T-helper 9 cell (primary cell): ENCODE measurements around the gene VPS52.
A peak's percentile ranks its signal among the peaks of the same experiment; 100 is the strongest.

Experiments
- DNase-seq: peaks from one replicate; pipeline ENCODE4 v3.0.0-alpha.2; 2020

VPS52 gene

DNA sequence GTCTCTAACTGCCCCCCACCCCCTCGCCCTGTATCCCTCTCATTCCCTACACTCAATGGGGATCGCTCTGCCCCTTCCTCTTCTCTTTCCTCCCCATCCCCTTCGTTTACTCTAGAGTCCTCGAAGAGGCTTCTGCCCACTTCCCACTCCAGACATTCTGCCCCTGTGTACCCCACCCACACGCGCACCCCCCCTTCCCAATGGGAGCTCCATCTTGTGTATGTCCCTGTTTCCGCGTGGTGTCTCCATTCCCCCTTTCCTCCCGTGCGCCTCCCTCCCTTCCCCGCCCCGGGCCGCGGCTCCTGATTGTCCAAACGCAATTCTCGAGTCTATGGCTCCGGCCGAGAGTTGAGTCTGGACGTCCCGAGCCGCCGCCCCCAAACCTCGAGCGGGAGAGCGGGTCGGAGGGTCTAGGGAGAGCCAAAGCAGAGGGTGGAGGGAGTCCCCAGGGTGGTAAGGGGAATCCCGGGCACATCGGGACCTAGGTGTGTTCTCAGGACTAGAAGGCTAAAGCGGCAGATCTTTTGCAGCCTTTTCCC lies 64.1 kb downstream of the VPS52 start:
- no peak for DNase-seq

DNA sequence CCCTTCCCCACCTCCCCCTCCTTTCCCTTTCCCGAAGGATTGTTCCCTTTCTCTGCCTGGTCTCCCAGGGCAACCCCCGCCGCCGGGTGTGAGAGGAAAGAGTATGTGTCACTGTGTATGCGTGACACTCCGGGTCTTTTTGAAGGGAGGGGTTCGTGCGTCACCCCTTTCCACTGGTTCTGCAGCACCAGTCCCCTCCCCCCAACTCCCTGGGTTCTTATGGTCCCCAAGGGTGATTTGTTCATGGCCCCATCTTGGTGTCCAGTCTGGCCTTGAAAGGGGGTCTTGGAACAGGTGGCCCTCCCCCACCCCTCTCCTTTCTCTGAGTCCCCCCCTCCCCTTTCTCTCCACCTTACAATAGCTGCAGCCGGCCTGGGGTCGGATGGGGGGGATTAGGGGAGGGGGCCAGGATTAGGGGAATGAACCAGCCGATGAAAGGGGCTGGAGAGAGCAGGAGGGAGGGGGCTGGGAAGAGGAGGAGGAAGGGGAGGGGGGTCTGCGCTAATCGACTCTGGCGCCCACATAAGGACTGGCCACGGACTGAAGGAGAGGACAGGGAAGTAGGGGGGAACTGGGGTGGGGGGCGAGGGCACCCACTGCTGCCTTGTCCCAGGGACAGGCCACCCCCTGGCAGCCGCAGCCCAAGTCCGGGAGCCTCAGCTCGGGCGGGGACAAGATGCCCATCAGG lies 64.7 kb downstream of the VPS52 start:
- DNase-seq = no peak

DNA sequence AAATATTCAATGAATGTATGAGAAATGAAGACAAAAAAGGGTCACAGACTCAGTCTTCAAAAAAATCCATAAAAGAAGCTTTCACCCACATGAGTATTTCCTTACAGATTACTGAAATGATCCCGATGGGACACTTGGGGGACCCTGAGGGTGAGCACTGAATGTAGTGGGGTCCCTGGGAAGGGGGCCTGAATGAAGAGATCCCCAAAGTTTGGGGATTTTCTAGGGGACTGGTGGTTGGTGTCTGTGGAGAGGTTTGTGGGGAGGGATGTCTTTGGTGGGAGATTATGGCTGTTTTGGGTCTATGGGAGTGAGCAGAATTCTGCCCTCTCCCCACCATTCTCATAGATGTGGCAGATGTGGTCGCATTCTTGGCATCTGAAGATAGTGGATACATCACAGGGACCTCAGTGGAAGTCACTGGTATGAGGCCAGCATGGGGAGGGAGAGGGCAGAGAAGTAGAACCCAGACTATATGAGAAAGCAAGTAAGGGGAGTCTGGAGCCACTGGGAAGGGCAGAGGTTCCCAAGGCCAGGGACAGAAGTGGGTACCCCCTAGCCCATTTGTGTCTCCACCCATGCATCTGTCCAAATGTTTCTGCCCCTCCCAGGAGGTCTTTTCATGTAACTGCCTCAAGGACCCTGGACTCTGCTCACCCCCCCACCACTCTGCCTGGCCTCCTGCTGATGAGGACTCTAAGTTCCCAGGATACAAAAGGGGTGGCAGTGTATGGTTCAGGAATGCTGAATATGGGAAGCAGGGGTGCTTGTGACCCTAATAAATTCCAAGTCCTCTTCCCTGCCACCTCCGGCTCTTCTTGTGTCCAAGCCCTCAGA lies 65.4 kb downstream of the VPS52 start:
- DNase-seq = no peak

DNA sequence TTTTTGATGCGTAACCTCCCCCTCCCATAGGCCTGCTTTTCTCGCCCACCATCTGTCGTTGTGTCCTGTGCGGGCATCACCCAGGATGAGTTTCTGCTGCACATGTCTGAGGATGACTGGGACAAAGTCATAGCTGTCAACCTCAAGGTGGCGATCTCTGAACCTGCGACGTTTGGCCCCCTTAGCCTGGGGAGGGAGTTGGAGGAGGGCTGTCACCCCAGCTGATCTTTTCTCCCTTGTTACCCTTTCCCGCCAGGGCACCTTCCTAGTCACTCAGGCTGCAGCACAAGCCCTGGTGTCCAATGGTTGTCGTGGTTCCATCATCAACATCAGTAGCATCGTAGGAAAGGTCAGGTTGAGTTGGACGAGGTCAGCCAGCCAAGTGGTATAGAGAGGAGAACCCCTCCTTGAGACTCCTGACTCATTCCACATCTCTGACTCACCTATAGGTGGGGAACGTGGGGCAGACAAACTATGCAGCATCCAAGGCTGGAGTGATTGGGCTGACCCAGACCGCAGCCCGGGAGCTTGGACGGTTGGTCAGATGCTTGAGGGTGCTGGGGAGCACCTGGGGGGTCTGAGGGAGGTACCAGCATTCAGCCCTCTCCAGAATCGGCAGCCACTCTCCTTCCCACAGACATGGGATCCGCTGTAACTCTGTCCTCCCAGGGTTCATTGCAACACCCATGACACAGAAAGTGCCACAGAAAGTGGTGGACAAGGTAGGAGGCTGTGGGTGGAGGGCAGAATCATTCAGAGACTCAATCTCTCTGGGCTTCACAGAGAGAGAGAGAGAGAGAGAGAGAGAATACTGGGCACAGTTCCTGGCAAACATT lies 66.3 kb downstream of the VPS52 start:
- no peak for DNase-seq

DNA sequence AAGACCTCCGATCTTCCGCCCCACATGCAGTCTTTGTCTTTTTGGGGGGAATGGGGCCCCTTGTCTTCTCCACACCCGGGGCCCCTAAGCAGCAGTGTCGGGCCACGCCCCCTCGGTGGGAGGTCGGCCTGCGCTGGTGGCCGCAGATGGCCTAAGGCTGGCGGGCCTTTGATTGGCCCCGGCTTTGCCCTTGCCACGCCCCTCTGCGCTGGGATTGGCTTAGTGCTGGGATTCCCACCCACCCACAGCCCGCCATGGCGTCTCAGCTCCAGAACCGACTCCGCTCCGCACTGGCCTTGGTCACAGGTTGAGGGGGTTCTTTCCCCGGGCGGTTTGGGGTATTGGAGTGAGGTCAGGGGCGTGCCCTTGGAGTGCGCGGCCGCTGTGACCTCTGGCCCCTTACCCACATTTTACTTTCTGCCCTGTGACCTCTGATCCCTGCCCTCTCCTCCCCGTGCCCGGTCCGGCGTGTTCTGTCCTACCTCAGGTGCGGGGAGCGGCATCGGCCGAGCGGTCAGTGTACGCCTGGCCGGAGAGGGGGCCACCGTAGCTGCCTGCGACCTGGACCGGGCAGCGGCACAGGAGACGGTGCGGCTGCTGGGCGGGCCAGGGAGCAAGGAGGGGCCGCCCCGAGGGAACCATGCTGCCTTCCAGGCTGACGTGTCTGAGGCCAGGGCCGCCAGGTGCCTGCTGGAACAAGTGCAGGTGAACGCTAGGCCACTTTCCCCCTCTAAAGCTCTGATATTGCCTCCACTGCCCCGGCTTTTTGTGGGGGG lies 67.1 kb downstream of the VPS52 start, which contains the start of gene HSD17B8:
HSD17B8 (plus strand) TSS at position 241 of the 776 bp plus-strand sequence; CDS start at position 255, 14 bp downstream.
- DNase-seq = peak; percentile 85

DNA sequence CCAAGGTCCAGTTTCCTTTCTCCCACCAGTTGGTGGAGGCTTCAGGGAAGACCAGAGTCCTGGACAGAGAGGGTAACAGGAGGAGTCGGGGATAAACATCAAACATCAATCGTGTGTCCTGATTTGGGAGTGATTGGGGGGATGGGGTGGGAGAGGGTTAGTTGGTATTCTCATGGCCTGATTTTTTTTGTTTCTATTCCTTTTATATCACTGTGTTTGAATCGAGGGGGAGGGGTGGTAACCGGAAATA lies 67.6 kb downstream of the VPS52 start:
- DNase-seq = no peak

DNA sequence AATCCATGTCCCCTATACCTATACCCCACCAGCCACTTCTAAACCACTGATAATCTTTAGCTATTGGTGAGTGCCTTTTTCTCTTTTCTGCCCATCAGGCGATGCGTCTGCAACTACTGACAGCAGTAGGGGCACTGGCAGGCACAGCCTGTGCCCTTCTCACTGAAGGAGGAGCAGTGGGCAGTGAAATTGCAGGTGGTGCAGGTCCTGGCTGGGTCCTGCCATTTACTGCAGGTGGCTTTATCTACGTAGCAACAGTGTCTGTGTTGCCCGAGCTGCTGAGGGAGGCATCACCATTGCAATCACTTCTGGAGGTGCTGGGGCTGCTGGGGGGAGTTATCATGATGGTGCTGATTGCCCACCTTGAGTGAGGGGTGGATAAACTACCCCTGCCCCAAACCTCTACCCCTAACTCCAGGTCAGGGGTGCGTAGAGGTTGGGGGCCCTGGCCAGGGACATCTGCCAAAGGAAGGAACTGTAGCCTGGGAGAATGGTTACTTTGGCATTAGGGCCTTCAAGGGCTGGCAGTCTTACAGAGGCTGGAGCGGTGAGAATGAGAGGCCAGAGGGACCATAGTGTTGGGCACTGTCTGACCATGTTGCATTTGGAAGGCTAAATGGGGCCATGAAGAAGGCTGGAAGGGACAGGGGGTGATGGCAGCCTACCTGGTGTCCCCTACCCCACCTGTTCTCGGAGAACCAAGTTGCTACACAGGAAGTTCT lies 68.1 kb downstream of the VPS52 start:
- no peak for DNase-seq

DNA sequence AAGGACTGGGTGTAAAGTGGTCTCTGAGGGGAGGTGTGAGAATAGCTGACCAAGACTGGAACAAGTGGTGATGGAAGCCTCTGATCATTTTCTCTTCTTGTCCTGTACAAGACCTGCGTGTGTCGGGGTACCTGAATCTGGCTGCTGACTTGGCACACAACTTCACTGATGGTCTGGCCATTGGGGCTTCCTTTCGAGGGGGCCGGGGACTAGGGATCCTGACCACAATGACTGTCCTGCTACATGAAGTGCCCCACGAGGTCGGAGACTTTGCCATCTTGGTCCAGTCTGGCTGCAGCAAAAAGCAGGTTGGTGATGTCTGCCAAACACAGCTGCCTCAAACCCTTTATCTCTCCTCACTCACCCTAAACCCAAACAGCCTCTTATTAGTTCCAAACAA lies 68.9 kb downstream of the VPS52 start:
- DNase-seq = no peak

DNA sequence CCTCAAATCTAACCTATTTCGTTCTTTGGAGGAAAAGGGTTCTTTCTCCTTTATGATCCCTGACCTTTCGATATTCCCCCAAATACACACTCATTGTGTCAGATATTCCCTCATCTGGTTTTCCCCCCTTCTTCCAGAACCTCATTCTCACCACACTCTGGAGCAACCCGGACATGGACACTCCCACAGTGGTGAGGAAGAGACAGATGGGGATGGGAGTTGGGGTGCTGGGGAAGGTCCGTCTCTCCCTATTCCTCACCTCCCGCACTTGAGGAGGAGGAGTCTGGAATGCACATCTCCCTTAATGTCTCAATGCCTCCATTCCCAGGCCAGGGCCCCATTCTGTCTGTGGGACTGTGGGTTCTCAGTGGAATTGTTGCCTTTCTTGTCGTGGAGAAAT lies 69.7 kb downstream of the VPS52 start:
- no peak for DNase-seq

DNA sequence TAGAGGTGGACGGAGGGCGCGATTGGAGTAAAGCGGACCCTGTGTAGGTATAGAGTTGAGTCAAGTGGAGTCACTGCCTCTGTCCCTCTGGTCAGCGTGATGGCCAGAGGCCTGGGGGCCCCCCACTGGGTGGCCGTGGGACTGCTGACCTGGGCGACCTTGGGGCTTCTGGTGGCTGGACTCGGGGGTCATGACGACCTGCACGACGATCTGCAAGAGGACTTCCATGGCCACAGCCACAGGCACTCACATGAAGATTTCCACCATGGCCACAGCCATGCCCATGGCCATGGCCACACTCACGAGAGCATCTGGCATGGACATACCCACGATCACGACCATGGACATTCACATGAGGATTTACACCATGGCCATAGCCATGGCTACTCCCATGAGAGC lies 70.5 kb downstream of the VPS52 start:
- no peak for DNase-seq
